BLaER1 (cell line): ENCODE results near the gene AGO4.
A peak's percentile ranks its signal among the peaks of the same experiment; 100 is the strongest.
"Not testable (repeated sequence)": the region's sequence is repeated elsewhere in the genome, so short reads cannot be mapped to it uniquely, and the experiment has no call there.

Experiments used
- H3K27ac ChIP-seq: shearing (Covaris generic); formaldehyde crosslinking; 2 replicates; pipeline ENCODE4 v1.8.1; 2022
- H3K27me3 ChIP-seq: shearing (Covaris generic); formaldehyde crosslinking; 2 replicates; pipeline ENCODE4 v1.8.1; 2022
- H3K36me3 ChIP-seq: shearing (Covaris generic); formaldehyde crosslinking; 2 replicates; pipeline ENCODE4 v1.8.1; 2022
- H3K4me1 ChIP-seq: shearing (Covaris generic); formaldehyde crosslinking; 2 replicates; pipeline ENCODE4 v1.8.1; 2022
- H3K4me2 ChIP-seq: shearing (Covaris generic); formaldehyde crosslinking; 2 replicates; pipeline ENCODE4 v1.8.1; 2022
- H3K4me3 ChIP-seq: shearing (Covaris generic); formaldehyde crosslinking; 2 replicates; pipeline ENCODE4 v1.8.1; 2022
- H3K9ac ChIP-seq: shearing (Covaris generic); formaldehyde crosslinking; 2 replicates; pipeline ENCODE4 v1.8.1; 2022
- H3K9me3 ChIP-seq: shearing (Covaris generic); formaldehyde crosslinking; 2 replicates; pipeline ENCODE4 v1.8.1; 2022
- H4K20me1 ChIP-seq: shearing (Covaris generic); formaldehyde crosslinking; 2 replicates; pipeline ENCODE4 v1.8.1; 2022
- Cebpa-rat ChIP-seq: shearing (Covaris generic); IDR thresholded peaks from 2 replicates; pipeline ENCODE4 v1.8.1; 2022

Gene AGO4

GRCh38 chr1:35888255-35888654 is 80.4 kb downstream of the AGO4 start:
- TF ChIP-seq Cebpa-rat = no peak
- H3K27me3 ChIP-seq = no peaks in the 10 kb centered on the region
- H4K20me1 ChIP-seq = peaks cover 72% of the 10 kb centered on the region
- H3K27ac ChIP-seq = no peak overlapping the region
- no peak overlapping the region for H3K4me3 ChIP-seq
- peaks cover 52% of the 10 kb centered on the region for H3K36me3 ChIP-seq
- H3K9me3 ChIP-seq = no peaks in the 10 kb centered on the region
- H3K4me1 ChIP-seq = peaks cover 38% of the 10 kb centered on the region
- H3K9ac ChIP-seq = no peak overlapping the region
- H3K4me2 ChIP-seq = no peak overlapping the region

GRCh38 chr1:35888981-35889380 is 81.2 kb downstream of the AGO4 start:
- peaks cover 44% of the 10 kb centered on the region for H3K4me1 ChIP-seq
- H3K9me3 ChIP-seq, H3K27me3 ChIP-seq, H3K27ac ChIP-seq, H3K4me2 ChIP-seq, H3K4me3 ChIP-seq, H3K9ac ChIP-seq: not testable (repeated sequence)
- H3K36me3 ChIP-seq = peaks cover 59% of the 10 kb centered on the region
- H4K20me1 ChIP-seq = peaks cover 77% of the 10 kb centered on the region

- Histone ChIP-seq H3K4me1 (peaks cover 20% of the 10 kb centered on the region), H3K4me3 (no peak overlapping the region), H3K27ac (peak overlapping the region; percentile 14), H4K20me1 (peaks cover 35% of the 10 kb centered on the region), H3K9ac (no peak overlapping the region), H3K36me3 (peaks cover 98% of the 10 kb centered on the region), H3K9me3 (no peaks in the 10 kb centered on the region), H3K4me2 (peak overlapping the region; percentile 53), H3K27me3 (no peaks in the 10 kb centered on the region)
- no peak for TF ChIP-seq Cebpa-rat
Measured at GRCh38 chr1:35893051-35893879, 85.4 kb downstream of the AGO4 start.

- Histone ChIP-seq H3K27ac (peak overlapping the region; percentile 14), H3K27me3 (no peaks in the 10 kb centered on the region), H4K20me1 (peaks cover 38% of the 10 kb centered on the region), H3K4me2 (peak overlapping the region; percentile 53), H3K9ac (no peak overlapping the region), H3K4me3 (no peak overlapping the region), H3K4me1 (peaks cover 20% of the 10 kb centered on the region), H3K9me3 (no peaks in the 10 kb centered on the region), H3K36me3 (peaks cover 98% of the 10 kb centered on the region)
- no peak for TF ChIP-seq Cebpa-rat
Measured at GRCh38 chr1:35894183-35894582, 86.4 kb downstream of the AGO4 start.

GRCh38 chr1:35894656-35895055 is 86.8 kb downstream of the AGO4 start:
- Histone ChIP-seq H3K4me2 (peak overlapping the region; percentile 22), H3K27ac (no peak overlapping the region), H3K9me3 (no peaks in the 10 kb centered on the region), H3K36me3 (peaks cover 98% of the 10 kb centered on the region), H3K9ac (no peak overlapping the region), H4K20me1 (peaks cover 34% of the 10 kb centered on the region), H3K4me3 (no peak overlapping the region), H3K4me1 (peaks cover 20% of the 10 kb centered on the region), H3K27me3 (no peaks in the 10 kb centered on the region)
- no peak for TF ChIP-seq Cebpa-rat

GRCh38 chr1:35899941-35900340 is 92.1 kb downstream of the AGO4 start:
- Histone ChIP-seq H3K4me2 (no peak overlapping the region), H3K27ac (no peak overlapping the region), H3K27me3 (no peaks in the 10 kb centered on the region), H3K9me3 (no peaks in the 10 kb centered on the region), H3K9ac (no peak overlapping the region), H3K4me1 (peaks cover 2% of the 10 kb centered on the region), H3K4me3 (no peak overlapping the region), H4K20me1 (peaks cover 9% of the 10 kb centered on the region; the same call in 1 of the 2 replicates), H3K36me3 (peaks cover 100% of the 10 kb centered on the region)
- TF ChIP-seq Cebpa-rat = no peak

GRCh38 chr1:35901235-35901634 is 93.4 kb downstream of the AGO4 start:
- H3K4me3 ChIP-seq = no peak overlapping the region
- peaks cover 9% of the 10 kb centered on the region; the same call in 1 of the 2 replicates for H4K20me1 ChIP-seq
- H3K27me3 ChIP-seq = no peaks in the 10 kb centered on the region
- H3K4me2 ChIP-seq = no peak overlapping the region
- no peak overlapping the region for H3K9ac ChIP-seq
- H3K4me1 ChIP-seq = no peaks in the 10 kb centered on the region
- TF ChIP-seq Cebpa-rat = no peak
- no peak overlapping the region for H3K27ac ChIP-seq
- no peaks in the 10 kb centered on the region for H3K9me3 ChIP-seq
- H3K36me3 ChIP-seq = peaks cover 99% of the 10 kb centered on the region

GRCh38 chr1:35902671-35903070 is 94.9 kb downstream of the AGO4 start:
- Histone ChIP-seq H3K4me1 (no peaks in the 10 kb centered on the region), H3K4me3 (no peak overlapping the region), H4K20me1 (peaks cover 9% of the 10 kb centered on the region; the same call in 1 of the 2 replicates), H3K9me3 (no peaks in the 10 kb centered on the region), H3K36me3 (peaks cover 99% of the 10 kb centered on the region), H3K27me3 (no peaks in the 10 kb centered on the region), H3K9ac (no peak overlapping the region), H3K4me2 (no peak overlapping the region), H3K27ac (no peak overlapping the region)
- TF ChIP-seq Cebpa-rat = no peak
